ENCODE results near the gene RHOT2.

Gene RHOT2

GRCh38 chr16:662095-662494 is 5.8 kb upstream of the RHOT2 start:
- Histone ChIP-seq H3K4me1 (peaks cover 13% of the 10 kb centered on the region), H3K4me3 (ENCODE audit: low read depth, low read length) (no peak overlapping the region), H3K27me3 (no peaks in the 10 kb centered on the region), H3K9me3 (no peaks in the 10 kb centered on the region), H3K36me3 (peaks cover 17% of the 10 kb centered on the region)
- DNase-seq: no peak
- no peak for TF ChIP-seq CTCF (IDR thresholded peaks at IDR 0.05; ENCODE audit: low read depth, low read length)

GRCh38 chr16:662597-662996 is 5.3 kb upstream of the RHOT2 start:
- Histone ChIP-seq H3K4me3 (ENCODE audit: low read depth, low read length) (no peak overlapping the region), H3K36me3 (peaks cover 13% of the 10 kb centered on the region; the same call in 1 of the 2 replicates), H3K9me3 (no peaks in the 10 kb centered on the region), H3K27me3 (no peaks in the 10 kb centered on the region), H3K4me1 (peaks cover 13% of the 10 kb centered on the region)
- TF ChIP-seq CTCF (IDR thresholded peaks at IDR 0.05; ENCODE audit: low read depth, low read length): no peak
- no peak for DNase-seq

GRCh38 chr16:666572-666971 is 1.4 kb upstream of the RHOT2 start:
- Histone ChIP-seq H3K27me3 (no peaks in the 10 kb centered on the region), H3K4me1 (no peaks in the 10 kb centered on the region), H3K4me3 (ENCODE audit: low read depth, low read length) (no peak overlapping the region), H3K9me3 (no peaks in the 10 kb centered on the region), H3K36me3 (peaks cover 28% of the 10 kb centered on the region)
- DNase-seq: no peak
- no peak for TF ChIP-seq CTCF (IDR thresholded peaks at IDR 0.05; ENCODE audit: low read depth, low read length)

- Histone ChIP-seq H3K4me3 (ENCODE audit: low read depth, low read length) (no peak overlapping the region; the same call in 1 of the 2 replicates), H3K9me3 (no peaks in the 10 kb centered on the region), H3K36me3 (peaks cover 33% of the 10 kb centered on the region), H3K4me1 (no peaks in the 10 kb centered on the region), H3K27me3 (no peaks in the 10 kb centered on the region)
- TF ChIP-seq CTCF (IDR thresholded peaks at IDR 0.05; ENCODE audit: low read depth, low read length): no peak
- DNase-seq: no peak
Measured at GRCh38 chr16:667113-667779, 686 bp upstream of the RHOT2 start.

GRCh38 chr16:668519-669171 is 713 bp downstream of the RHOT2 start:
- Histone ChIP-seq H3K4me1 (no peaks in the 10 kb centered on the region), H3K9me3 (no peaks in the 10 kb centered on the region), H3K36me3 (peaks cover 47% of the 10 kb centered on the region), H3K27me3 (no peaks in the 10 kb centered on the region), H3K4me3 (ENCODE audit: low read depth, low read length) (peak overlapping the region; percentile 90)
- no peak for DNase-seq
- no peak for TF ChIP-seq CTCF (IDR thresholded peaks at IDR 0.05; ENCODE audit: low read depth, low read length)

- Histone ChIP-seq H3K27me3 (no peaks in the 10 kb centered on the region), H3K4me1 (no peaks in the 10 kb centered on the region), H3K4me3 (ENCODE audit: low read depth, low read length) (no peak overlapping the region), H3K9me3 (no peaks in the 10 kb centered on the region), H3K36me3 (peaks cover 54% of the 10 kb centered on the region)
- no peak for DNase-seq
- no peak for TF ChIP-seq CTCF (IDR thresholded peaks at IDR 0.05; ENCODE audit: low read depth, low read length)
Measured at GRCh38 chr16:669666-670065, 1.7 kb downstream of the RHOT2 start.
